OCI-LY1 (cell line): Measurements from ENCODE around the gene CRYAA.
"Not testable (repeated sequence)": the region's sequence is repeated elsewhere in the genome, so short reads cannot be mapped to it uniquely, and the experiment has no call there.

Source experiments
- H2AFZ ChIP-seq: fragments of 200-600 bp; sonication (generic), shearing (Covaris generic); 2 replicates; pipeline ENCODE4 v1.6.0; 2014; ENCODE audit warnings: antibody characterized with exemption, mild to moderate bottlenecking, low read length
- H3F3A ChIP-seq: fragments of 200-600 bp; sonication (generic), shearing (Covaris generic); 2 replicates; pipeline ENCODE4 v1.6.0; 2014; ENCODE audit warnings: mild to moderate bottlenecking, antibody characterized with exemption, low read length, moderate library complexity; ENCODE audit not compliant: insufficient read depth
- H3K27ac ChIP-seq: fragments of 200-600 bp; sonication (generic); 2 replicates; pipeline ENCODE4 v1.5.1; 2014; ENCODE audit warnings: low read length, mixed run types, mild to moderate bottlenecking, low read depth; ENCODE audit not compliant: poor library complexity, severe bottlenecking
- H3K27me3 ChIP-seq: fragments of 200-600 bp; sonication (generic); 2 replicates; pipeline ENCODE4 v1.6.0; 2014; ENCODE audit warnings: antibody characterized with exemption, mild to moderate bottlenecking, low read length, moderate library complexity; ENCODE audit not compliant: insufficient read depth
- H3K36me3 ChIP-seq: fragments of 200-600 bp; sonication (generic); 2 replicates; pipeline ENCODE4 v1.6.1; 2014; ENCODE audit warnings: mild to moderate bottlenecking, antibody characterized with exemption, low read length, moderate library complexity, mixed read lengths; ENCODE audit not compliant: insufficient read depth
- H3K4me1 ChIP-seq: fragments of 200-600 bp; sonication (generic); 2 replicates; pipeline ENCODE4 v1.5.1; 2014; ENCODE audit warnings: mild to moderate bottlenecking, low read length, moderate library complexity; ENCODE audit not compliant: insufficient read depth, severe bottlenecking
- H3K4me2 ChIP-seq: fragments of 200-600 bp; sonication (generic), shearing (Covaris generic); 2 replicates; pipeline ENCODE4 v1.6.1; 2014; ENCODE audit warnings: low read length
- H3K4me3 ChIP-seq: fragments of 200-600 bp; sonication (generic); 2 replicates; pipeline ENCODE4 v1.5.1; 2014; ENCODE audit warnings: low read length, low read depth, mild to moderate bottlenecking, mixed read lengths; ENCODE audit not compliant: poor library complexity, severe bottlenecking
- H3K79me2 ChIP-seq: fragments of 200-600 bp; shearing (Covaris generic); 2 replicates; pipeline ENCODE4 v1.6.1; 2016; ENCODE audit warnings: mixed run types, low read length, mixed read lengths; ENCODE audit not compliant: insufficient read depth
- H3K9ac ChIP-seq: fragments of 200-600 bp; sonication (generic), shearing (Covaris generic); 2 replicates; pipeline ENCODE4 v1.6.1; 2014; ENCODE audit warnings: mild to moderate bottlenecking, low read length, mixed read lengths
- H3K9me2 ChIP-seq: fragments of 200-600 bp; sonication (generic), shearing (Covaris generic); 2 replicates; pipeline ENCODE4 v1.6.1; 2014; ENCODE audit warnings: low read depth, mild to moderate bottlenecking, low read length, mixed read lengths
- H3K9me3 ChIP-seq: fragments of 200-600 bp; shearing (Covaris generic); 2 replicates; pipeline ENCODE4 v1.6.1; 2014; ENCODE audit warnings: low read length, mixed read lengths
- H4K20me1 ChIP-seq: fragments of 200-600 bp; sonication (generic), shearing (Covaris generic); 2 replicates; pipeline ENCODE4 v1.6.0; 2016; ENCODE audit warnings: mild to moderate bottlenecking, low read length; ENCODE audit not compliant: insufficient read depth

Gene CRYAA

GRCh38 chr21:43169891-43170290 is 1.1 kb downstream of the CRYAA start:
- not testable (repeated sequence) for H3K9me2 ChIP-seq, H3K9ac ChIP-seq, H2AFZ ChIP-seq, H3K27ac ChIP-seq, H3K79me2 ChIP-seq, H3K4me1 ChIP-seq, H3K9me3 ChIP-seq, H3K4me3 ChIP-seq, H3K27me3 ChIP-seq, H3F3A ChIP-seq, H3K4me2 ChIP-seq, H4K20me1 ChIP-seq, H3K36me3 ChIP-seq

- H3K27me3 ChIP-seq, H3F3A ChIP-seq, H2AFZ ChIP-seq, H3K4me3 ChIP-seq, H3K36me3 ChIP-seq, H3K4me1 ChIP-seq, H3K9ac ChIP-seq, H3K4me2 ChIP-seq, H3K27ac ChIP-seq, H3K9me2 ChIP-seq, H3K9me3 ChIP-seq, H4K20me1 ChIP-seq, H3K79me2 ChIP-seq: not testable (repeated sequence)
These were observed 4.0 kb downstream of the CRYAA start for GRCh38 chr21:43172812-43173211.

- not testable (repeated sequence) for H3K79me2 ChIP-seq, H3K4me3 ChIP-seq, H3K27me3 ChIP-seq, H3K9me2 ChIP-seq, H3K4me1 ChIP-seq, H3K9ac ChIP-seq, H3F3A ChIP-seq, H3K27ac ChIP-seq, H4K20me1 ChIP-seq, H2AFZ ChIP-seq, H3K4me2 ChIP-seq, H3K9me3 ChIP-seq, H3K36me3 ChIP-seq
These were observed 4.6 kb downstream of the CRYAA start for GRCh38 chr21:43173438-43173837.

DNA sequence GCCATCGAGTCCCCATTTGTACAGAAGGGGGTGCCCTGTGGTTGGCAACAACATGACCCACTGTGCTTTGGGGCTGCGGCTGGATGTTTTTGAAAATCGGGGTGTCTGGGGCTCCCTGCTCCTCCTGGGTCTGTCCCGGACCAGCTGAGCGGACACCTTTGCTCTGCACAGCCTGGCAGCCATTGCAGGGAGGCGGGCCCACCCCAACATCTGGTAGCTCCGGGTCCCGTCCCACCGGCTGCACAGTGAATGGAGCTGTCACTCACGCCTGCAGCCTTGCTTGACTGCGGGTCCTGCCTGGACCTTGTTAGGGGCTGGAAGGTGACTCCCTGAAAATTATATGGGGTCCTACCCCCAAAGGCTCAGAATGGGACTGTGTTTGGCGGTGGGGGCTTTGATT is 5.1 kb downstream of the CRYAA start:
- H3K4me3 ChIP-seq, H3K4me1 ChIP-seq, H4K20me1 ChIP-seq, H3K4me2 ChIP-seq, H3F3A ChIP-seq, H3K9me3 ChIP-seq, H2AFZ ChIP-seq, H3K9me2 ChIP-seq, H3K79me2 ChIP-seq, H3K36me3 ChIP-seq, H3K27me3 ChIP-seq, H3K9ac ChIP-seq, H3K27ac ChIP-seq: not testable (repeated sequence)

GRCh38 chr21:43174998-43175397 is 6.2 kb downstream of the CRYAA start:
- H3K79me2 ChIP-seq, H3K27me3 ChIP-seq, H3K4me3 ChIP-seq, H3K9me3 ChIP-seq, H3K27ac ChIP-seq, H3K36me3 ChIP-seq, H3K9ac ChIP-seq, H2AFZ ChIP-seq, H3K4me2 ChIP-seq, H4K20me1 ChIP-seq, H3K4me1 ChIP-seq, H3K9me2 ChIP-seq, H3F3A ChIP-seq: not testable (repeated sequence)

- not testable (repeated sequence) for H3K27me3 ChIP-seq, H4K20me1 ChIP-seq, H3K4me3 ChIP-seq, H3K9me3 ChIP-seq, H3K36me3 ChIP-seq, H3K9ac ChIP-seq, H3F3A ChIP-seq, H3K9me2 ChIP-seq, H3K4me2 ChIP-seq, H3K4me1 ChIP-seq, H3K27ac ChIP-seq, H2AFZ ChIP-seq, H3K79me2 ChIP-seq
These were observed 7.8 kb downstream of the CRYAA start for GRCh38 chr21:43176621-43177020.

- not testable (repeated sequence) for H4K20me1 ChIP-seq, H3K79me2 ChIP-seq, H3K9me3 ChIP-seq, H3K27me3 ChIP-seq, H2AFZ ChIP-seq, H3K9ac ChIP-seq, H3K4me3 ChIP-seq, H3K9me2 ChIP-seq, H3K27ac ChIP-seq, H3K4me2 ChIP-seq, H3K36me3 ChIP-seq, H3F3A ChIP-seq, H3K4me1 ChIP-seq
These were observed 8.5 kb downstream of the CRYAA start for GRCh38 chr21:43177043-43177906.
